ENCODE results near the gene GABRP.
"Not testable (repeated sequence)": the region's sequence is repeated elsewhere in the genome, so short reads cannot be mapped to it uniquely, and the experiment has no call there.

GABRP gene

GRCh38 chr5:170809551-170809950, 26.0 kb downstream of the GABRP start:
- FAIRE-seq: no peak

GRCh38 chr5:170811719-170812118, 28.2 kb downstream of the GABRP start:
- FAIRE-seq: no peak

GRCh38 chr5:170813231-170813630, 29.7 kb downstream of the GABRP start:
- no peak for FAIRE-seq

- FAIRE-seq: no peak
Measured at GRCh38 chr5:170817195-170817594, 33.7 kb downstream of the GABRP start.

- FAIRE-seq: no peak
Measured at GRCh38 chr5:170818232-170818631, 34.7 kb downstream of the GABRP start.

DNA sequence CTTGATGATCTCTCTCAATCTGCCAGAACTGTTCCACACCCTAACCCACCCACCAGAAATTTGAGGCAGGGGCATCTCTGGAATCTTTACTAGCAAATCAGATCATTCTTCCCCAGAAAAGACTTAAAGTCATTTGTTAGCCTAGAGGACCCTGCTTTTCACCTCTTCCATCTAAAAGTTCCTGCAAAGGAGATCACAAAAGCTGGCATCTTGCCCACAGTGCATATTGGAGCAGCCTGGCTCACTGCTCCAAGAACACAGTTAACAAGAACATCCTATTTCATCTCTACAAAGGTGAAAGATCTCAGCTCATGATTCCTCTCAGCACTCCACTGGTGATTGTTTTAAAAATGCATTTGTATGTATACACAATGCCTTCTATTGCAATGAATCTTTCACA, 36.3 kb downstream of the GABRP start:
- no peak for FAIRE-seq

GRCh38 chr5:170821257-170821800, 37.8 kb downstream of the GABRP start:
- FAIRE-seq: no peak

- no peak for FAIRE-seq
Measured at GRCh38 chr5:170826117-170826516, 42.6 kb downstream of the GABRP start.

DNA sequence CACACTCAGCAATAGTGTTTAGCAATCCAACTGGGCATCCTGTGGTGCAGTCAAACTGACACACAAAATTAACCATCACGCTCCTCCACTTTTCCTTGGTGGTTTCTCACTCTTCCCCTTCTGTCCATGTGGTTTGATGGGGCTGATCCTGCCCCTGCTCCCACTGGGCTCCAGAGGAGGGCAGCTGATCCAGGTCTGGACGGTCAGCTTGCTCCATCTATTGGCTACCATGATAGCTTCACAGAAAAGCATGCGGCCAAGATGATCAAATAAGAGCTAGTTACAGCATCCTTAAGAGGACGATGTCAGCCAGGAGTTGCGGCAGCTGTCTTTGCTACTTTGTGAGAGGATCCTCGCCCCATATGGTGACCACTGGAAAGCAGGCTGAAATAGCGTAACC, 48.7 kb downstream of the GABRP start:
- FAIRE-seq: no peak

DNA sequence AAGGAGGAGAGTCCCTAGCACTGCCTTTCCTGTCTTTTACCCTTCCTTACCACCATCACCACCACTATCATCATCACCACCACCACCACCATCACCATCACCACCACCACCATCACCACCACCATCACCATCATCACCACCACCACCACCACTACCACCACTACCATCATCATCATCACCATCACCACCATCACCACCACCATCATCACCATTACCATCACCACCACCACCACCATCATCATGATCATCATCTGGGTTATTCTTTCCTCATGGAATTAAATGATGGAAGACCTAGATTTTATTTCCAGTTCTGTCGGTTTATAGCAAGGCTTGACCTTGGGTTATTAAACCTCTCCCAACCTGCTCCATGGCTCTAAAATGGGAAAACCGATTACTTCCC, 50.5 kb downstream of the GABRP start:
- FAIRE-seq: not testable (repeated sequence)

DNA sequence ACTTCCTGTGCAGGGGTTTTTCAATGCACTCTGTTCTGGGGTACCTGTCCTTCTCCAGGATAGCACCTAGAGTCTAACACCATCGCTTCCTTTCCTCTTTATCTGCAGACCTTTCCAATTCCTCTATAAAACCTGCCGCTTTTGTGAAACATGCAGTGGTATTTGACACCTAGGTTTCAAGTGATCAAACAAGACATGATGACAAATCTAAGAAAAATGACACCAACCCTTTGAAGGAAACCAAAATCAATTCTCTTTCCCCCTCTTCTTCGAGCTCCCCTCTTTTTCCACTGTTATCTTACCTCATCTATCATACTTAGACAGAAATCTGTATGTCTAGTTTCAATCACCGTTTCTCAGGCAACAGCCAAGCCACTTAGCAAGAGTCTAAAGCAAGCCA, 52.7 kb downstream of the GABRP start:
- no peak for FAIRE-seq

- no peak for FAIRE-seq
Measured at GRCh38 chr5:170843870-170844269, 60.3 kb downstream of the GABRP start.

DNA sequence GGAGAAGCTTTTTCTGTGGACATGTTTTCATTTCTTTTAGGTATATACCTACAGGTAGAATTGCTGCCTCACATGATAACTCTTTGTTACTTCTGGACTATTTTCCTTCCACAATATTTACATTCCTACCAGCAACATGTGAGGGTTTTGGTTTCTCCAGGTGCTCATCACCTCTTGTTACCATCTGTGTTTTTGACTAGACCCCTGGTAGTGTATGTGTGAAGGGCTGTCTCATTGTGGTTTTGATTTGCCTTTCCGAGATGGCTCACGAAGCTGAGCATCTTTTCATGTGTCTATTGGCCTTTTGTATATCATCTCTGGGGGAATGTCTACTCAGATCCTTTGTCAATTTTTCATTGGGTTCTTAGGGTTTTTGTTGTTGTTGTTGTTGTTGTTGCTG, 61.1 kb downstream of the GABRP start:
- no peak for FAIRE-seq

GRCh38 chr5:170846416-170846815, 62.9 kb downstream of the GABRP start:
- no peak for FAIRE-seq

- FAIRE-seq: no peak
Measured at GRCh38 chr5:170846846-170847245, 63.3 kb downstream of the GABRP start.

DNA sequence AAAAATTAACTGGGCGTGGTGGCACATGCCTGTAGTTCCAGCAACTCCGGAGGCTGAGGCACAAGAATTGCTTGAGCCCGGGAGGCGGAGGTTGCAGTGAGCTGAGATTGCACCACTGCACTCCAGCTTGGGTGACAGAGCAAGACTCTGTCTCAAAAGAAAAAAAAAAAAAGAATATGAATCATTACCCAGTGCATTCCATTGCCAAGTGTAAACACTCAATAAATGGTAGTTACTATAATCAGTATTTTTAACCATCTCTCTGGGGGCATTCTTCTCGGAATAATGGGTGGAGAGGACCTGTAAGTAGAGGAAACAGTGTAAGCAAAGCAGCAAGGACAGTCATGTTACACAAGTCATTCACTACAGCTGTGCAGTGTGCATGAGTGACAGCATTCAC, 64.5 kb downstream of the GABRP start:
- no peak for FAIRE-seq

DNA sequence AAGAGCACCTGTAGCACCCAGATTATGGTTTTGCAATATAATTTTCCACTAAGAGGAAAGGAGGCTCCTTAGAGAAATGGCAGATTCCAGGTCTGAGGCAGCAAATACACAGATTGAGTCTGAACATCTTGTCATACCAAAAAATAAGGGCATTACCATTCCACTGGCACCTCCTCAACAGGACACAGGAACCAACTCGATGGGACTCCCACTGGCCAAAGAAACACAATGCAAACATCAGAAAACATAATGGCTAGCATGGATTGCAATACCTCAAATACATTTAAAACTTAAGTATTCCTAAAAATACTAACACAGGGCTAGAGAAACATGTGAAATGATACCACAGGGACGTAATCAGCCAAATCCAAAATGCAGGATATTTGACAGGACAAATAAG, 65.8 kb downstream of the GABRP start:
- no peak for FAIRE-seq

- no peak for FAIRE-seq
Measured at GRCh38 chr5:170854566-170854965, 71.0 kb downstream of the GABRP start.

GRCh38 chr5:170857066-170857465, 73.5 kb downstream of the GABRP start:
- no peak for FAIRE-seq

- FAIRE-seq: no peak
Measured at GRCh38 chr5:170860415-170860814, 76.9 kb downstream of the GABRP start.

DNA sequence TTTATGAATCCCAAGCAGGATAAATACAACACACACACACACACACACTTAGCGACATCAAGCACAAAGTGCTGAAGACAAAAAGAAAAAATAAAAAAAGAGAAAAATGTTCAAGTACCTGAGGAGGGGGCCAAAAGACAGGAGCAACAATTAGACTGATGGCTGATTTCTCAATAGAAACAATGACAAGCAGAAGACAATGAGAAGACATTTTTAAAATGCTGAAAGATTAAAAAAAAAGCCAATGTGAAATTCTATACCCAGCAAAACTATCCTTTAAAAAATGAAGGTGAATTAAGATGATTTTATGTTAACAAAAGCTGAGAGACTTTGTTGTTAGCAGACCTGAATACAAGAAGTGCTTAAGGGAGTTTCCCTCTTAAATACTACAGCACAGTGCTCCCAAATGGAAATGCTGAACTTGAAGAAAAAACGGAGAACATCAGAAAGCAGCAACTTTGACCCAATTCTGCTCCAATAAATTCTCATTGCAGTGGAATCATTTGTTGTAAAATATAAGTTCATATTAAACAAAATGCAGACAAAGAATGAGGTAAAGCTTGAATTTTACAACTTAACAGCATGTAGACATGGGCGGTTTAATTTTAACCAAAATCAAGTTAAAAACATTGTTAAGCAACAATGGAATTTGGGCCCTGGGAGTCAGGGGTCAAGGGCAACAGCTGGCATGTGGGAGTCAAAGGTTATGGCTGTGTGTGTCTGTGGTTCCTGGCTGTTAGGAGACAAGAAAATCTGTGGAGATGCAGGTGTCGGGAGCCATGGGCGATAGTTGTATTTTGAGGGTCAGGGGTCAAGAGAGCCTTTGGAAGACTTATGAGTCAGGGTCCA, 77.5 kb downstream of the GABRP start:
- no peak for FAIRE-seq

DNA sequence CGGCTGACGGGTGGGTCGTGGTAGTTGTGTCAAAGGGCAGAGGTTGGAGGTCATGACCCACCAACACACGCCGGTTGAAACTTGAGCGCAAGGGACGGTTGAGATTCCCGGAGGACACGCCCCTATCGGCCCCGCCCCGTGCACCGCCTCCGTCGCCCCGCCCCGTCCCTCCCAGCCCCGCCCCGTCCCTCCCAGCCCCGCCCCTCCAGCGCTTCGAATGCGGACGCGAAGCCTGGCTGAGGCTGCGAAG, 78.1 kb downstream of the GABRP start:
- FAIRE-seq: no peak

GRCh38 chr5:170861917-170862766, 78.6 kb downstream of the GABRP start, which contains the start of gene RANBP17:
TSS of gene RANBP17 (plus strand) at chr5:170862018.
- FAIRE-seq: no peak

- no peak for FAIRE-seq
Measured at GRCh38 chr5:170863646-170864045, 80.1 kb downstream of the GABRP start.
